Raji (cell line): Measurements from ENCODE around the gene ESPN.

Experiments used
- POLR2A ChIP-seq: IDR thresholded peaks from 2 replicates; pipeline ENCODE4 v1.6.1; 2011; ENCODE audit warnings: low read depth, low read length, control low read depth; ENCODE audit not compliant: insufficient read depth

ESPN gene

GRCh38 chr1:6399294-6399693, 25.3 kb upstream of the ESPN start:
- TF ChIP-seq POLR2A = no peak

DNA sequence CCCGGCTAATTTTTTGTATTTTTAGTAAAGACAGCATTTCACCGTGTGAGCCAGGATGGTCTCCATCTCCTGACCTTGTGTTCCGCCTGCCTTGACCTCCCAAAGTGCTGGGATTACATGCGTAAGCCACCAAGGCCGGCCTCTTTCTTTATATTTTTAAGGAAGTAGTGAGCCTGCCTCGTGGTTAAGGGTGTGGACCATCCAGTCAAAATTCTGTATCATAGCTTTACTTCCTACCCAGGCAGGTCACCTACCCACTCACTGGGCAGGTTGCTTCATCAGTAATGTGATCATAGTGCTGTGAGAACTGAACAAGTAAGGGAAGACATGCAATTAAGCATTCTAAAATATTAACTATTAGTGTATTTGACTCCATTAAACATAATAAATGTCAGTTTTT, 22.9 kb upstream of the ESPN start:
- no peak for TF ChIP-seq POLR2A

DNA sequence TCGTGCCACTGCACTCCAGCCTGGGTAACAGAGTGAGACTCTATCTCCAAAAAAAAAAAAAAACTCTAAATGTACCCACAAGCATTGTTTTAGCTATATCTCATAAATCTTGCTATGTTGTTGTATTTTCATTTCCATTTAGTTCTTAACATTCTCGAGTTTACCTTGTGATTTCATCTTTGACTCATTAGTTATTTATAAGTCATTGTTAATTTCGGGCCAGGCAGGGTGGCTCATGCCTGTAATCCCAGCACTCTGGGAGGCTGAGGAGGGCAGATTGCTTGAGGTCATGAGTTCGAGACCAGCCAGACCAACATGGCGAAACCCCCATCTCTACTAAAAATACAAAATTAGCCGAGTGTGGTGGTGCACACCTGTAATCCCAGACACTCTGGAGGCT, 16.6 kb upstream of the ESPN start:
- no peak for TF ChIP-seq POLR2A

DNA sequence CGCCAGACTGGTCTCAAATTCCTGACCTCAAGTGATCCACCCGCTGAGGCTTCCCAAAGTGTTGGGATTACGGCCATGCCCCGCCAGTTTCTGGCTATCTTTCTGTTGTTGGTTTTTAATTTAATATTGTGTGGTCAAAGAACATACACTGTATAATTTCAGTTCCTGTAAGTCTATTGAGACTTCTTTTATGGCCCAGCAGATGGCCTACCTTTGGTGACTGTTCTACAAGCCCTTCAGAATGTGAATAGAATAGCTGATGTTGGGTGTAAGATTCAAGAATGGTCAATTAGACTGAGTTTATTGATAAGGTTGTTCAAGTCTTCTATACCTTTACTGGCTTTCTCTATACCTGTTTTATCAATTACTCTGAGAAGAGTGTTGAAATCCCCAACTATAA, 15.5 kb upstream of the ESPN start:
- no peak for TF ChIP-seq POLR2A

DNA sequence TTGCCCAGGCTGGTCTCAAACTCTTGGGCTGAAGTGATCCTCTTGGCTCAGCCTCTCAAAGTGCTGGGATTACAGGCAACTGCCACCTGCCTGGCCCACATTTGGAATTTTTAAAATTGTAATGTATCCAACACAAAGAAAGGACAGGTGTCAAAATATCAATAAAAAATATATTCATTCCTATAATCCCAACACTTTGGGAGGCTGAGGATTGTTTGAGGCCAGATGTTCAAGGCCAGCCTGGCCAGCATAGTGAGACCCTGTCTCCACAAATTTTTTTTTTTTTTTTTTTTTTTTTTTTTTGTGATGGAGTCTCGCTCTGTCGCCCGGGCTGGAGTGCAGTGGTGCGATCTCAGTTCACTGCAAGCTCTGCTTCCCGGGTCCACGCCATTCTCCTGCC, 14.8 kb upstream of the ESPN start:
- no peak for TF ChIP-seq POLR2A

DNA sequence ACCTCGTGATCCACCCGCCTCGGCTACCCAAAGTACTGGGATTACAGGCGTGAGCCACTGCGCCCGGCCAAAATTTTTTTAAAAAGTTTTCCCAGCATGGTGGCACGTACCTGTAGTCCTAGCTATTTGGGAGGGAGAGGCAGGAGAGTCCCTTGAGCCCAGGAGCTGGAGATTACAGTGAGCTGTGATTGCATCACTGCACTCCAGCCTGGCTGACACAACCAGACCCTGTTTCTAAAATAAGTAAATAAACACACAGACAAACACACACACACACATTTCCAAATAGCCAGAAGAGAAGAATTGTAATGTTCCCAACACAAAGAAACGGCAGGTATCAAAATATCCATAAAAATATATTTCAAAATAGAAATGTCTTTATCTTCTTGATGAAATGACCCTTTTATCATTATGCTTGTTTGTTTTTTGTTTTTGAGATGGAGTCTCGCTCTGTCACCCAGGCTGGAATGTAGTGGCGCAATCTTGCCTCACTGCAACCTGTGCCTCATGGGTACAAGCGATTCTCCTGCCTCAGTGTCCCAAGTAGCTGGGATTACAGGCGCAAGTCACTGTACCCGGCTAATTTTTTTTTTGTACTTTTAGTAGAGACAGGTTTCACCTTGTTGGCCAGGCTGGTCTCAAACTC, 14.2 kb upstream of the ESPN start:
- TF ChIP-seq POLR2A = no peak

GRCh38 chr1:6412896-6413295, 11.7 kb upstream of the ESPN start:
- no peak for TF ChIP-seq POLR2A

- TF ChIP-seq POLR2A = no peak
Observed at GRCh38 chr1:6414443-6414844, 10.1 kb upstream of the ESPN start.

DNA sequence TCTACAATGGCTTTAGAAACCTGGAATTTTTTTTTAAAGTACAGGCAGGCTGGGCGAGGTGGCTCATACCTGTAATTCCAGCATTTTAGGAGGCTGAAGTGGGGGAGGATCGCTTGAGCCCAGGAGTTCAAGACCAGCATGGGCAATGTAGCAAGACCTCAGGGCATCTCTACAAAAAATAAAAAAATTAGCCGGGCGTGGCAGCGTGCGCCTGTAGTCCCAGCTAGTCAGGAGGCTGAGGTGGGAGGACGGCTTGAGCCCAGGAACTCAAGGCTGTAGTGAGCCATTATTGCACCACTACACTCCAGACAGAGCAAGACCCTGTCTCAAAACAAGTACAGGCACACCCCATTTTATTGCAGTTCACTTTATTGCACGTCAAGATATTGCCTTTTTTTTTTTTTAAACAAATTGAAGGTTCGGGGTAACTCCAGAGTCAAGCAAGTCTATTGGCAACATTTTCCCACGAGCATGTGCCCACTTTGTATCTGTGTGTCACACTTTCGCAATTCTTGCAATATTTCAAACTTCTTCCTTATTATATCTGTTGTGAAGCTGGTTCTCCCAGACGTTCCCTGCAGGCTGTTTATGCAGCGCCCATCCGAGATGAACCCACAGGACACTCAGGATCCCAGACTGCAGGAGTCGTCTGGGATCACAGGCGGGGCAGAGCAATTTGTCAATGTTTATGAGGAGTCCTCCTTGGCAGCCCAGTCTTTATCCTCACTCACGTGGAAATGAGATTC, 9.5 kb upstream of the ESPN start:
- TF ChIP-seq POLR2A = no peak

DNA sequence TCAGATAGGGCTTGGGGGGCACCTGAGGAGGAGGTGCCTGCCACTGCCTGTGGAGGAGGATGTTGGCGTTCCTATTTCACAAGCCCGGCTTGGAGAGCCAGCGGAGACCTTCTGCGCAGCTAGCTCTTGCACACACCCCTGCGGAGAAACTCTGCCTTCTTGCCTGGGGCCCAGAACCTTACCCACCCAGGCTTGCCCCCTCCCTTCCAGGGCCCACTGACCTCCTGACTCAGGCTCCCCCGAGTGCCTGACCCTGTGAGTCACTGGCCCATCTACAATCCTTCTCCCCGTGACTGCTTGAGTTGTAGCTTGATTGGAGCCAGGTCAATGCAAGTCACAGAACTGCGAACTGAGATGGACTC, 8.3 kb upstream of the ESPN start:
- TF ChIP-seq POLR2A = no peak

DNA sequence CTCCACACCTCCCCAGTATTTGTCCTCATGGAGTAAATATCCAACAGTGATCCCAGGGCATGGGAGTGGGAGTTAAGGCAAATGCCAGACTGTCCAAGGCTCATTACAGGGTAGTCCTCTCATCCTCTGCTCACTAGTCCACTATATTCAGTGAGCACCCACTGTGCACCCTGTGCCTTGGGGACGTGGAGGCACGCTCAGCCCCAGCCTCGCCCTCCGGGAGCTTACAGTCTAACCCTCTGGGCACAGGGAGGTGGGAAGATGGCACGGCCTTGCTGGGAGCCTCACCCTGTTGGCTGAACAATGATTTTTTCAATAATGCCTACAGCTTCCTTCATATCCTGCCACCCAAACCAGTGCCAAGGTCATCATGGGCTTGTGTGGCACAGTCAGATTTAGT, 7.7 kb upstream of the ESPN start:
- TF ChIP-seq POLR2A = no peak

GRCh38 chr1:6417961-6418667, 6.5 kb upstream of the ESPN start:
- TF ChIP-seq POLR2A = no peak

DNA sequence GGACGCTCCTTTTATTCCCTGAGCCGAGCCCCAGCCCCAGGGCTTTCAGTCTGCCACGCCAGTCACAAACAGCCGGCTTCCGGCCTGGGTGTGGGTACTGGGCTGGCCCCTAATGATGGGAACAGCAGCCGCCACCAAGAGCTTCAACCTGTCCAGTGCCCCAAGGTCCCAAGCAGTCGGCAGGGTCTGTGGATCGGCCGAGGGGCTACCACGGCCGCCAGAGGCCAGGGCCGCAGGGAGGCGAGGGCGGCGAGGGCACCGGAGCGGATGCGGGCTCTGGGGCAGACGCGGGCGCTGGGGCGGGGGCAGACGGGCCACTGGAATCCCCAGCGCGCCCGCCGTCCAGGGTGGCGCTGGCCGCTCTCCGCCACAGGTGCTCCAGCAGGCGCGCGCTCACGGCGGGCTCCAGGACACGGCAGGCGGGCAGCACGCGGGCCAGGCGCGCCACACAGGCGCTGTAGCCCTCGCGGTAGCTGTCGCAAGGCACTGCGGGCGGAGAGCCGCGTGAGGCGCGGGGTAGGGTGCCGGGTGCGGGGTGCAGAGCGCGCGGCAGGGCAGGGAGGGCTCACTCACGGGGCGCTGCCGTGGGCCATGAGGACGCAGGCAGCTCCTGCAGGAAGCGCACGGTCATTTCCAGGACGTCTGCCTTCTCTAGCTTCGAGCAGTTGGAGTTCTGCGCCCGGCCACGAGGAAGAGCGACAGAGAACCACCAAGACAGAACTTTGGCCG, 5.7 kb upstream of the ESPN start:
- no peak for TF ChIP-seq POLR2A

DNA sequence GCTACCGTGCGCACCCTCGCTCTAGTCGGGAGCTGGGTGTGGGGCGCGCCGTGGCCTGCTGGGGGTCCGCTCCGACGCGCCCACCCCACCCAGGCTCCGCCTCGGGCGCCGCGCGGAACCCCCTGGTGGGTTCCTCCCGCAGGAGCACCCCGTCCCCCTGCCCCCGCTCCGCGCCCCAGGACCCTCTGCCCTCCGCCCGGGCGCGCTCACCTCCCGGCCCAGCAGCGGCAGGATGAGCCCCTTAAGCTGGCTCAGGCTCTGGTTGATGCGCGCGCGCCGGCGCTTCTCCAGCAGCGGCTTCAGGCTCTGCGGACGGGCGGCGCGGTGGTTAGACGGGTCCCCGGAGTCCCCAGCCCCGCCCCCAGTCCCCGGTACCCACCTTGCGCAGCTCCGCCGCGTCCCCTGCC, 5.2 kb upstream of the ESPN start:
- TF ChIP-seq POLR2A = no peak

GRCh38 chr1:6419804-6420453, 4.6 kb upstream of the ESPN start, which contains the start of gene HES2:
Gene HES2, minus strand, starts transcription at chr1:6419919. Its CDS starts 99 bp downstream, at chr1:6419820.
- no peak for TF ChIP-seq POLR2A
